ENCODE measurements around the gene ZDHHC16.

The ZDHHC16 gene

DNA sequence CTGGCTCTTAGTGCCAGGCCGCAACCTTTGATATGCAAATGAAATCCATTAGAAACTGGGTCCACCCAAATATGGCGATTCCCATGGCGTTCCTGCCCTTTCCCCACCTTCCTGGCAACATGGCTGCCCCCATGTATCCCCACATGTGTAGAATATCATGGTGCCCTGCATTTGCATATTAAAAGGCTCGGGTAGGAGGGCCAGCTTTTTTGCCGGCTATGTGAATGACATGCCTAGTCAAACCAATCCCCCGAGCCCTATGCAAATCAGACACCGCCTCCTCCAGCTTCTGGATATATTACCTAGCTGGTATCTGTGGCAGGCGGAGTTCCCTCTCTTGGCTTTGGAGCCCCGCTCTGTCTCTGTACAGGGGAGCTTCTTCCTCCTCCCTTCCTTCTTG, 34.0 kb downstream of the ZDHHC16 start:
- no peak for DNase-seq (ENCODE audit: low spot score)

DNA sequence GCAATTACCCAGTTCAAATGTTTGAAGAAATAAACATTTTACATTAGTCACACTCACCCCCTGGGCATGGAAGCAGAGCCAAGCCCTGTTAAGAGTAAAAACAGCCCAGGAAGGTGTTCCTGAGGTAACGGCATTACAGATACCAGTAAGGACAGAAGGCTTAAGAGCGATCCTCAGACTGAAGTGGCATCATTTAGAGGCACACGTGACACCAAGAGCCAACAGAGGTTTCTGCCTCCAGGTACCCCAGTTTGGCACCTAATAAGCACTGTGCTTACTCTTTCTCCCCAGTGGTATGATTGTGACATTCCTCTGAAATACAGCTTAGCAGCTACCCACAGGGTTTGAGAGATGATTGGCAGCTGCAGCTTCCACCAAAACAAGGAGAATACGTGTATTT, 35.1 kb downstream of the ZDHHC16 start:
- no peak for DNase-seq (ENCODE audit: low spot score)

DNA sequence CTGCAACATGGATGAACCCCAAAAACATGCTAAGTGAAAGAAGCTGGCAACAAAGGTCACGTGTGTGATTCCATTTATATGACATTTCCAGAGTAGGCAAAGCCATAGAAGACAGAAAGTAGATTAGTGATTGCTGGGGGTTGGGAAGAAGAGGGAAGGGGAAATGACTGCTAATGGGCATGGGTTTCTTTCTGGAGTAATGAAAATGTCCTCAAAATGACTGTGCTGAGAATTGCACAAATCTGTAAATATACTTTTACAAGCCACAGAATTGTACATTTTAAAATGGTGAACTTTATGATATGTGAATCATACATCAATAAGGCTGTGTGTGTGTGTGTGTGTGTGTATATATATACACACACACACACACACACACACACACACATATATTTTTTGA, 36.4 kb downstream of the ZDHHC16 start:
- no peak for DNase-seq (ENCODE audit: low spot score)

DNA sequence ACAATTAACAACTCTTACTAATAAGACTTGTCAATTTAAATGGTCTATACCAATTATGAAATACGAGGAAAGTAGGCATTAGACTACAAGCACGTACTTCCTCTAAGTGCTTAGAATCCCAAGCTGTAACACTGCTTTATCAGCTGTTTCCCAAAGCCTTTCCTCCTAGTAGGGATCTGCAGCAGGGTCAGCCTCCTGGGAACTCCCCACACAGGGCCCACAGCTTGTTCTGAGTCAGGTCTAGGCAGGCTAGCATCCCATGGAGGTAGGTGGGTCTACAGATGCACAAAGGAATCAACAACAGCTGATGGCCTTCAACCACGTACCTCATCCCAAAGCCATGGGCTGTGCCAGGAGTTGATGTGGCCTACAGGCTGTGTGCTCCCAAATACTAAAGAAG, 37.5 kb downstream of the ZDHHC16 start:
- no peak for DNase-seq (ENCODE audit: low spot score)

DNA sequence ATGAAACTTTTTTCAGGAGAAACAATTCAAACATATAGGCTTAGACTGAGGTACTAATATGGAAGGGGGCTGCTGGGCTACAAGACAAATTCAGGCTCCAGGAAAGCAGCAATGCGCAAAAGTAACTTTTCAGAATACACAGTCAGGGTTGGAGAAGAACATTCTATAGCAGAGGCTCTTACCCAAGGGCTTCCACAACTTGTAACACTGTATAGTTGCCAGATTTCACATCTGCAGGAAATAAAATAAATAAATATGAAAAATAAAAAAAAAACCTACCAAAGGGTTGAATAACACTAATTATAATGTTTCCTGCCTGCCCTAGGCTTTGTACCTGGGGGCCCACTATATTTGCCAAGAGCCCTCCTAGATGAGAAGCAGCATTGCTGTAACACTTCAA, 37.9 kb downstream of the ZDHHC16 start:
- DNase-seq (ENCODE audit: low spot score), result no peak

DNA sequence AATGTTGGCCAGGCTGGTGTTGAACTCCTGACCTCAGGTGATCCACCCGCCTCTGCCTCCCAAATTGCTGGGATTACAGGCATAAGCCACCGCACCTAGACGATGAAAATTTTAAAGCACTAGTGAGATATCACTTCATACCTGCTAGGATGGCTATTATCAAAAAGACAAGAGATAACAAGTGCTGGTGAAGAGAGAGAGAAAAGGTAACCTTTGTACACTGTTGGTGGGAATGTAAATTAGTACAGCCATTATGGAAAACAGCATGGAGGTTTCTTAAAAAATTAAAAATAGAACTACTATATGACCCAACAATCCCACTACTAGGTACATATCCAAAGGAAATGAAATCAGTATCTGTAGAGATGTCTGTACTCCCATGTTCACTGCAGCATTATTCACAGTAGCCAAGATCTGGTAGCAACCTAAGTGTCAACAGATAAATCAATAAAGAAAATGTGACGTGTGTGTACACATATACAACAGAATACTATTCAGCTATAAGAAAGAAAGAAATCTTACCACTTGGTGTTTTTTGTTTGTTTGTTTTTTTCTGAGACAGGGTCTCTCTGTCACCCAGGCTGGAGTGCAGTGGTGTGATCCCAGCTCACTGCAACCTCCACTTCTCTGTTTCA, 39.8 kb downstream of the ZDHHC16 start:
- no peak for DNase-seq (ENCODE audit: low spot score)

DNA sequence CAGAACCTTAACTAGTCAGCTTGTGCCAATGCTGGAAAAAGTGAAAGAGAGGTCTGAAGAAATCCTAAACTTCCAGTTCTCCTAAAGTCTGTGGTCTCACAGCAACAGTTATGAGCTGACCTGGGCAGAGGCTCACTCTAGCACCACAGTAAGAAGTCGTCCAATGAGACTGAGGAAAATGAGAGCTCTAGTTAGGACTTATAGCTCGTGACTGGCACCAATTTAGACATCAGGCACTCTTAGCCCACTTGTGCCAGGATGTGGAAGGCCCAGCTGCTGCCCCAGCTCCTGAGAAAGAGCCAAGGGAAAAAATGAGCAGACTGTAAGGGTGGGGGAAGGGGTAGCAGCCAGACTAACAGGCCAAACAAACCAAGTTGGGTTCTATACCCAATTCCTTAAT, 44.6 kb downstream of the ZDHHC16 start:
- no peak for DNase-seq (ENCODE audit: low spot score)

DNA sequence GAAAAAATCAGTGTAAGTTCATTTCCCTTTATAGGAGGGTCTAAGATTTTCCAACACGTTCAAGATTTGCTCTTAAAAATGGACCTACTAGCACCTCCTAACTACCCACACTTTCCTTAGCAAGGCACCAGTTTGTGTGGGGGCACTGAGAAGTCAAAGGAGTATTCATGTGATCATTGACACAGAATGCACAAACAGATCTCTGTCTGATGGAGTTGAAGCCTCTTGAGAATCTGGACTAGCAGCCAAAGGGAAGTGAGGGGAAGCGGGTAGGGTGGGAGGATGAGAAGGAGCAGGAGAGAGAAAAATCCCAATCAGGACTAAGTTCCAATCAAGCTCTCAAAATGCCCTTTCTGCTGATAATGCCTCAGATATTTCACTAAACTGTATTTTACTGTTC, 48.2 kb downstream of the ZDHHC16 start:
- DNase-seq (ENCODE audit: low spot score), result no peak

DNA sequence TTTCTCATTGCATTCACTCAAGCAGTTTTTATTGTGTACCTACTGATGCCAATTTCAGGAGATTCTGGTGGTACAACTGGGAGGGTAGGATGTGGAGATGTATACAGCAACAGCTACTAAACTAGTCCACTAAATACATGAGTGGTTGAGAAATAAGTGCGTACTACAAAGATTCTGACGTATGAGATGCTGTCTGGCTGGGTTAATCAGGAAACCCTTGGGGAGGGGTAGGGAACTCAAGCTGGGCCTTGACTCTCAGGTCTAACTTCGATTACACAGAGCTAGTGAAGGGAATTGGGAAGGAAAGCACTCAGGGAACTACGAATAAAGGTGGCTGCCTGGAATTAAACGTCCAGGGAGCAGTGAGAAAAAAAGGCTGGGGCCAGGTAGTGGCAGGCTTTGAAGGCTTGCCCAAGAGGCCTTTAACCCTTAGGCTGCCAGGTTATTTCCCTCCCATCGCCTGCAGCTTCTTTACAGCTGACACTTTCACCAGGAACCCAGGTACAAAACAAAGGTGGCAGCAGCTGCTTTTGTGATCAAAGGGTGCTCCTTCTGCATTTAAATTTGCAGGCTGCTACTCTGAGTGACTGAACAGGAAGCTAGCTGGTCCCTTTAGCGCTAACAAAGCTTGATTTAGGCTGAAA, 49.0 kb downstream of the ZDHHC16 start:
- no peak for DNase-seq (ENCODE audit: low spot score)

DNA sequence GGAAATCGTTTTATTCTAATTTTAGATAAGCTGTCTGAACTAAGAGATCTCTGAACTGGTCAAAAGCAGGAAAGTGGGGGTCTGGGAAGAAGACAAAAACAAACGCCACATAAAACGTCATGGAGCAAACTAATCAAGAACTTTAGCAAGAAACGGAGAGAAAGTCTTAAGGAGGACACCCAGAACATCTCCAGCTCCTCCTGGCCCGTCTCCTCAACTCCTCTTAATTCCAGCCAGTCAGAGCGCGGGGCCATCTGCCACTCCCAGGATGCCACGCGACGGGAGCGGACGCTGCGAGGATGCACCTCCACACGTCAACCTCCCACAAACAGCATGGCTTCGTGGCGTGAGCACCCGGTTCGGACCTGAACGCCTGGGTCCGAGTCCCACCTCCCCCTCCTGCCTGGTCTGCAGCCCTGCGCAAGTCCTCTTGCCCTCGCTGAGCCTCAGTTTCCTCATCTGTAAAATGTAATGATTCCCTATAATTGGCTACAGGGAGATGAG, 51.6 kb downstream of the ZDHHC16 start:
- DNase-seq (ENCODE audit: low spot score), result peak; percentile 88

DNA sequence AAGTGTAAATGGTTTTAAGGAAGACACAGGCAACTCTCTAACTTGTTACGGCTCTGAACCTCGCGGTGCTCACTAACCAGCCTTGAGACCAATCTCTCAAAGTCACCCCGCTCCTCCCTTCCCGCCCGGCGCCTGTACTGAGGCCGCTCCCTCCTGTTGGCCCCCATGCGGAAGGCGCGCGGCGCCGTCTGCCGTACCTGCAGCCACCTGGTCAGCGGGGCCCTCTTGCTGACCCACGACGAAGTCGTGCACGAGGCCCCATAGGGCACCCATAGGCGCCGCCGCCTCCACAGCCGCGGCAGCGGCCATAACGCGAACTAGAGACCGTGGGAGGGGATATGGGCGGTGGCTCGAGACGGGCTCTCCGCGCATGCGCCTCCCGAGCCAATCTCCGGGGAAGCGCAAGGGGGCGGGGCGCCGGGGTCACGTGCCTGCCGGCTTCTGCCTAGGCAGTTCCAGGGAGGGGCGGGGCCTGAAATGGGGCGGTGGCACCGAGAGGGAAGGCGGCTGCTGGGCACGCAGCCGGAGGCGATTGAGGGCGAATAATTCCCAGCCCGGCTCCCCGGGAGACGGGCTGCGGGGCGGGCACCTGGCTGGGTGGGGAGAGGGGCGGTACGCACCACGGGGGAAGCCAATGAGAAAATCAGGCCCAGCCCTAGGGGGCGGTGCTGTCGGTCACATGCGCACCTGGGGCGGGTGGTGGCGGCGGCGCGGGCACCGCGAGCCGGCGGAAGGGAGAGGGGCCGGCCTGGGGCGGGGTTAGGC, 52.3 kb downstream of the ZDHHC16 start, which contains the start of gene MMS19:
Gene MMS19, minus strand, starts transcription at position 347 of the 765 bp plus-strand sequence. Its CDS starts 38 bp downstream, at position 309.
- DNase-seq (ENCODE audit: low spot score), result peak; percentile 99

DNA sequence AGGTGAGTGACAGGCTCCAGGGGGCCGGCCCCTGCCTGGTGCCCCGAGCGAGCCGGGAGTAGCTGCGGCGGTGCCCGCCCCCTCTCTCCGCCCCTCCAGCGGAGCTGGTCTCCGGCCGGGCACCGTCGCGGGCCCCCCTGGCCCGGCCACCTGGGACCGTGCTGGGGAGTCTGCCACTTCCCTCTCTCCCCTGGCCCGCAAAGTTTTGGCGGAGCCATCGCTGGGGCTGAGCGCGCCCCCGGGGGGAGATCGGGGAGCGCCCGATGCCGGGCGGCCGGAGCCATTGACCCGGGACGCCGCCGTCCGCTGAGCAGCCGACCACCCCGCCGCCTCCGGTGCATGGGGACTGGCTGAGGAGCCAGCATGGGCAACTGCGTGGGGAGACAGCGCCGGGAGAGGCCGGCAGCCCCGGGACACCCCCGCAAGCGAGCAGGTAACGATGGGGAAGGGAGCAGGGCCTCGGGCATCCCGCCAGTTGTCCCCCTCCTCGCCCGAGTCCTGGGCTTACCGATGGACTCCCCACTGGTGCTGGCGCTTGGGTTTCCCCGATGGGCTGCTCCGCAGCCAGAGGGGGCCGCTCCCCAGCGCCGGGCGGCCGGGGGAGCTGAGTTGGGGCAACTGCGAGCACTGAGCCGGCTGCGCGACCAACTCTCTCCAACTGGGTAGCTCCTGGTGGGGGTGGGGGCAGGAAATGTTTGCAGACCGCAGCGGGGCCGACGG, 53.0 kb downstream of the ZDHHC16 start, which contains the start of gene UBTD1:
Gene UBTD1, plus strand, starts transcription at position 84 of the 720 bp plus-strand sequence. Its CDS starts 280 bp downstream, at position 364.
- DNase-seq (ENCODE audit: low spot score), result no peak

DNA sequence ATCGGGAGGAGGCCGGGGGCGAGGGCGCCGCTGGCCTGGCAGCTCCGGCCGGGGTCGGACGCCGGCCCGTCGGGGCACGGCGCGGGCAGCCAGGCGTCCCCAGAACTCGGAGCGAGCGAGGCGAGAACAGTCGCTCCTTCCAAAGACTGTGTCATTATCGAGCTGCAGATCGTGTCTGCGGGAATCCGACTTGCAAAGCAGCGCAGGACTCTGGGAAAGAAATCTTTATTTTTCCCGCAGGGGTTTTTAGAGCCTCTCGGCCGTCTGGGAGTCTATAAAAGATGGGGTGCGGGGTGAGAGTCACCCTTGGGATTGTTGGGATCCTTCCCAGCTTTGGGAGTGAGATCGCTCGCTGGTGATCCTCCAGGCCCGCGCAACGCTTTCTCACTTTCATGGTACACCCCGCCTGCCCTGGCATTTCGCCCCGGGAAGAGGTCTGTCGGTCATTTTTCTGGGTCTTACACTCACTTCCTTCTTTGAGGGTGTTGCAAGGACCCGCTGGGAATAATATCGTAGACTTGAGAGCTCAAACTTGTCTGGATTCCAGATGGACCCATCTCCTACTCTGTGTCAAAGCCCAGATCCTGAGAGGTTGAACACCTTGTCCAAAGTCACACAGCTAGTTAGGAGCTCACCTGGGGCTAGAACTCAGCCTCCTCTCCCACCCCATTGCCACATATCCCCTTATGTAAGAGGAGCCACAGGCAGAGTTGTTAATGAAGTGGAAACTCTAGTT, 53.8 kb downstream of the ZDHHC16 start:
- peak; percentile 6 for DNase-seq (ENCODE audit: low spot score)

DNA sequence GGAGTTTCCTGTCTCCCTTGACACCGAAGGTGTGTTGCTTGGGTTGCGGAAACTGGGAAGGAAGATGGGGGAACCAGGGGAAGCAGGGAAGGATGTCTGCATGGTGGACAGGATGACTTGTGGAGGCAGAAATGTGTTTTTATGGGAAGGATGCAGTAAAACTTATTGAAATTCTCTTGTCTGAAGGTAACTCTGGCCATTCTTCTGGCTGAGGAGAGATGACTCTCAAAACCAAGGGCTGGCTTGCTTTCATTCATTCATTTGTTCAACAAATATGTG, 54.3 kb downstream of the ZDHHC16 start:
- DNase-seq (ENCODE audit: low spot score), result no peak

DNA sequence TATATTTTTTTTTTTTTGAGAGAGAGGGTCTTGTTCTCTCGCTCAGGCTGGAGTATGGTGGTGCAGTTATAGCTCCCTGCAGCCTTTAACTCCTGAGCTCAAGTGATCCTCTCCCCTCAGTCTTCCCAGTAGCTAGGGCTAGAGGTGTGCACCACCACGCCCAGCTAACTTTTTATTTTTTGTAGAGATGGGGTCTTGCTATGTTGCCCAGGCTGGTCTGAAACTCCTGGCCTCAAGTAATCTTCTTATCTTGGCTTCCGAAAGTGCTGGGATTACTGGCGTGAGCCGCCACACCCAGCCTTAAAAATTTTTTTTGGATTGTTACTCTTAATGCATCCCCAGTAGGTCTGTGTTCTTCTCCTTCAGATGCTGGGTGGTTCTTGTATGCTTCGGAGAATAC, 56.9 kb downstream of the ZDHHC16 start:
- DNase-seq (ENCODE audit: low spot score), result no peak

DNA sequence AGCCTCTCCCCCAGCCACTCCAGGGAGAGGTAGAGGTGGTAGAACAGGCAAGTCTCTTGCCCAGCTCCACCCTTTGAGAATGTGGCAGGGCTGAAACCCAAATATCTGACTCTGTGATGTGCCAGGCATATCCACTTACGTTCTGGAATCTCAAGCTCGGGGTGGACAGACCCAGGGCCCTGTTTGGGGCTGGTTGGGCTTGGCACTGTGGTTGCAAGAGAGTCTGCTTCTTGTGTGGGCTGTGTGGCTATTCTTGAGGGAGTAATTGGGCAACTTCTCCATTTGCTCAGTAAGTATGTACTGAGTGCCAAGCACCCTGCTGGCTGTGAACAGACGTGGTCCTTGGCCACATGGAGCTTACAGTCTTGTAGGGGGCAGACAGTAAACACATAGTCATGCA, 57.4 kb downstream of the ZDHHC16 start:
- DNase-seq (ENCODE audit: low spot score), result no peak

DNA sequence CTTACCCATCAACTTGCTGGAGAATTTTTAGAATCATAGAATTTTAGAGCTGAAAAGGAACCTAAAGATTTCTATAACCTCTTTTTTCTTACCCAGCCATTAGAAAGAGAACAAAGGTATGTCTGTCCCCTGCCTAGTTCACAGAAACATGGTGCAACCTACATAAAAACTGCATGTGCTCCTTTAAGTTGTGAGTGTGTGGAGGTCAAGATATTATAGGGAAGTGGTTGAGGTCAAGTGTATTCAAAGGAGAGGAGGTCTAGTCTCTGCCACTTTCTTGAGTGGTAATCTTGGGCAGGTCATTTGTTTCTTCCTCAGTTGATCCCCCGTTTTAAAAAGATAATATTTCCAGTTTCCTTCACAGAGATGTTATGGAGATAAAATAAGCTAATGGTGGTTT, 59.2 kb downstream of the ZDHHC16 start:
- no peak for DNase-seq (ENCODE audit: low spot score)

DNA sequence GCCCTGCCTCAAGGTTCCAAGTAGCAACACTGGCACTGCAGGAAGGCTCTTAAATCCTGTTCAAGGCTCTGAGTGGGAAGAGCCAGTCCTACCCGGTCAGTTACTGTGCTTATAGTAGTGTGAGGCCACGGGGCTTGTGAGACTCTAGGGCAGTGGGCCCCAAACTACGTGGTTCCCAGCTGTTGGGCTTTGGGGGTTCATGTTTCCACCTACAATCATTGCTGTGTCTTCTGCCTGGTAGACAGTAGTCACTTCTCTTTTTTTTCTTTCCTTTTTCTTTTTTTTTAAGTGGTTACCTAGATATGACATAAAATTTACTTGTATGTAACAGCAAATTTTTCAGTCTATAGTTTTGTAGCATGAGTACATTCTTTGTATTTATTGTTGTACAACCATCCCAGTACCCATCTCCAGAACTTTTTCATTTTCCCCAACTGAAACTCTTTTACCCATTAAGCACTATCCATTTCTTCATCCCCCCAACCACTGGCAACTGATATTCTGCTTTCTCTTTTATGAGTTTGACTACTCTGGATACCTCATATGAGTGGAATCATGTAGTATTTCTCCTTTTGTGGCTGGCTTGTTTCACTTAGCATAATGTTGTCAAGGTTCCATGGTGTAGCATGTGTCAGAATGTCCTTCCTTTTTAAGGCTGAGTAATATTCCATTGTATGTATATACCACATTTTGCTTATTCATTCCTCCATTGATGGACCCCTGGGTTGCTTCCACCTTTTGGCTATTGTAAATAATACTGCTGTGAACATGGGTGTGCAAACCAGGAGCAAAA, 60.4 kb downstream of the ZDHHC16 start:
- DNase-seq (ENCODE audit: low spot score), result peak; percentile 9
